Endothelial cell of umbilical vein (primary cell): ENCODE data around the gene TMEM239. TPM values are rescaled to one million over a fixed set of nuclear protein-coding genes. Genes with fewer than 3 reads are reported as not detected.

Source experiments
- BruUV-seq: library from RNA; stranded (reverse); fragments of 400-500 nt; replicated peaks from 2 replicates; lab custom pipeline; 2021; lab: Mats Ljungman, UMichigan
- CTCF ChIA-PET: fragments of 300-600, 350-600 bp; sonication (Branson Sonifier 250); formaldehyde crosslinking; loops from one replicate; lab custom pipeline; 2021; ENCODE audit warnings: antibody characterized with exemption, inconsistent platforms; lab: Charles Lee
- POLR2A ChIA-PET: fragments of 300-600, 350-600 bp; sonication (Branson Sonifier 250); formaldehyde crosslinking; loops from one replicate; lab custom pipeline; 2021; ENCODE audit warnings: antibody characterized with exemption, inconsistent platforms; lab: Charles Lee
- DNase-seq: peaks from one replicate; pipeline ENCODE4 v3.0.0-alpha.2; 2011; ENCODE audit warnings: low read depth, low spot score
- FAIRE-seq: peaks from 2 replicates; lab custom pipeline; 2011; peaks lifted over from hg19 to GRCh38; lab: Jason Lieb, UNC
- H2AFZ ChIP-seq: 2 replicates; pipeline ENCODE4 v1.6.0; 2012; ENCODE audit warnings: low read depth, low read length, control low read depth, inconsistent platforms
- H3K27ac ChIP-seq: 2 replicates; pipeline ENCODE4 v1.5.1; 2011; ENCODE audit warnings: low read depth, mild to moderate bottlenecking, control low read depth, low read length, moderate library complexity; ENCODE audit not compliant: insufficient read depth
- H3K27me3 ChIP-seq, 2 experiments: 2 replicates each; pipeline versions ENCODE4 v1.6.0 to v1.6.1; 2011; ENCODE audit warnings: low read length in 2 of 2, mixed read lengths in 1 of 2; ENCODE audit not compliant: control insufficient read depth in 2 of 2, insufficient read depth in 2 of 2
- H3K36me3 ChIP-seq, 2 experiments: 2 replicates in 1 of 2; 3 replicates in 1 of 2; pipeline ENCODE4 v1.5.1; 2011; ENCODE audit warnings: low read length in 2 of 2, mild to moderate bottlenecking in 1 of 2, moderate library complexity in 1 of 2; ENCODE audit not compliant: control insufficient read depth in 2 of 2, insufficient read depth in 2 of 2; ENCODE audit errors: extremely low read depth in 1 of 2
- H3K4me1 ChIP-seq: 3 replicates; pipeline ENCODE4 v1.5.1; 2011; ENCODE audit warnings: mild to moderate bottlenecking, low read length; ENCODE audit not compliant: control insufficient read depth, insufficient read depth; ENCODE audit errors: extremely low read depth
- H3K4me2 ChIP-seq: 2 replicates; pipeline ENCODE4 v1.6.1; 2011; ENCODE audit warnings: low read length, control low read depth, mixed read lengths; ENCODE audit not compliant: insufficient read depth
- H3K4me3 ChIP-seq, 3 experiments: fragments of 200-600 bp in 1 of 3; sonication (generic), shearing (Covaris generic) in 1 of 3; replicated peaks in 1 of 3; 2 replicates each; pipeline ENCODE4 v1.5.1; 2011 to 2016; ENCODE audit warnings: control low read depth in 3 of 3, low read length in 3 of 3, mild to moderate bottlenecking in 2 of 3, inconsistent platforms in 1 of 3, low read depth in 1 of 3, moderate library complexity in 1 of 3; ENCODE audit not compliant: insufficient read depth in 1 of 3
- H3K79me2 ChIP-seq: 2 replicates; pipeline ENCODE4 v1.6.0; 2012; ENCODE audit warnings: low read length, inconsistent platforms; ENCODE audit not compliant: control insufficient read depth, insufficient read depth
- H3K9ac ChIP-seq: replicated peaks from 2 replicates; pipeline ENCODE3; 2011; ENCODE audit warnings: low read length, control low read depth; ENCODE audit not compliant: insufficient read depth; ENCODE audit errors: extremely low read depth
- H3K9me1 ChIP-seq: replicated peaks from 3 replicates; pipeline ENCODE4 v1.6.0; 2011; ENCODE audit warnings: mild to moderate bottlenecking, low read length; ENCODE audit not compliant: control insufficient read depth, insufficient read depth; ENCODE audit errors: extremely low read depth
- H3K9me3 ChIP-seq: replicated peaks from 2 replicates; pipeline ENCODE4 v1.5.1; 2012; ENCODE audit warnings: low read length, inconsistent platforms; ENCODE audit not compliant: control insufficient read depth, insufficient read depth
- H4K20me1 ChIP-seq: replicated peaks from 2 replicates; pipeline ENCODE3; 2011; ENCODE audit warnings: mild to moderate bottlenecking, low read length; ENCODE audit not compliant: control insufficient read depth, insufficient read depth; ENCODE audit errors: extremely low read depth
- EZH2 ChIP-seq: IDR thresholded peaks from 2 replicates; pipeline ENCODE4 v1.6.1; 2012; ENCODE audit warnings: borderline replicate concordance, low read depth, mild to moderate bottlenecking, moderate library complexity, low read length, inconsistent platforms; ENCODE audit not compliant: severe bottlenecking
- FOS ChIP-seq: IDR thresholded peaks from 2 replicates; pipeline ENCODE4 v1.6.1; 2011; ENCODE audit warnings: mild to moderate bottlenecking, low read length, moderate library complexity, borderline replicate concordance; ENCODE audit not compliant: insufficient read depth
- GATA2 ChIP-seq: IDR thresholded peaks from 2 replicates; pipeline ENCODE4 v1.7.0; 2011; ENCODE audit warnings: low read depth, mild to moderate bottlenecking, moderate library complexity, mixed read lengths, low read length; ENCODE audit not compliant: insufficient read length, insufficient read depth
- JUN ChIP-seq: IDR thresholded peaks from 2 replicates; pipeline ENCODE4 v1.6.1; 2011; ENCODE audit warnings: borderline replicate concordance, low read depth; ENCODE audit not compliant: insufficient read length, insufficient read depth
- MYC ChIP-seq: IDR thresholded peaks from one replicate; pipeline ENCODE4 v1.6.1; 2011; ENCODE audit warnings: mild to moderate bottlenecking, low read depth, low read length
- POLR2A ChIP-seq: IDR thresholded peaks from 2 replicates; pipeline ENCODE4 v1.6.1; 2012; ENCODE audit warnings: low read depth, mild to moderate bottlenecking, control low read depth, low read length
- POLR2AphosphoS5 ChIP-seq: IDR thresholded peaks from 2 replicates; pipeline ENCODE4 v1.6.1; 2012; ENCODE audit warnings: low read depth, mild to moderate bottlenecking, control low read depth, low read length, moderate library complexity; ENCODE audit not compliant: insufficient read depth
- dilution Hi-C: fragments of 300-500 bp; cut with MboI; formaldehyde crosslinking; loops from one replicate; pipeline ENCODE4 v1.15.0; 2019; ENCODE audit warnings: low sequenced_read_pairs; ENCODE audit not compliant: extremely low pct_ligation_motif_present
- intact Hi-C: fragments of 100-400 bp; cut with micrococcal nuclease; formaldehyde crosslinking; loops from one replicate; pipeline ENCODE4 v1.10.0; 2022
- polyA plus RNA-seq, 4 experiments: library from polyadenylated mRNA; depleted of rRNA in 3 of 4; stranded (reverse) in 3 of 4; unstranded in 1 of 4; fragments of >200 nt; gene quantifications; 2 replicates each; pipeline versions ENCODE4 v1.2.1 to v1.2.3, GENCODE V29; 2011 to 2012; ENCODE audit warnings: missing spikeins in 1 of 4
- total RNA-seq: library from RNA; stranded (reverse); gene quantifications from 2 replicates; pipeline ENCODE4 v1.2.3, GENCODE V29; 2021
- TF ChIP-seq, protein P1 (sequence below), 2 donors: IDR thresholded peaks; 1 replicate in 1 of 2; 2 replicates in 1 of 2; pipeline ENCODE4 v1.5.1; 2011; ENCODE audit warnings: low read length in 2 of 2, mild to moderate bottlenecking in 2 of 2, moderate library complexity in 2 of 2, control low read depth in 1 of 2, inconsistent platforms in 1 of 2, low read depth in 1 of 2; ENCODE audit not compliant: insufficient read depth in 1 of 2; ENCODE audit errors: extremely low read depth in 1 of 2
- TF ChIP-seq, protein P2 (sequence below): IDR thresholded peaks from 2 replicates; pipeline ENCODE4 v1.6.1; 2011; ENCODE audit not compliant: insufficient read depth, insufficient read length

Gene TMEM239
- total and polyA plus RNA-seq, 2 donors (not counting 3 experiments of a cell fraction or from before 2014, with no cell fraction given) = not detected

GRCh38 chr20:2840967-2841531 lies 24.9 kb downstream of the TMEM239 start:
- Histone ChIP-seq H4K20me1 (no peaks in the 10 kb centered on the region), H3K79me2 (peaks cover 3% of the 10 kb centered on the region), H3K9ac (peak overlapping the region; percentile 56), H2AFZ (peak overlapping the region; percentile 93), H3K4me3 (peak overlapping the region; percentile 80 to 92 (median 81)), H3K9me3 (no peaks in the 10 kb centered on the region), H3K36me3 (peaks cover 0 to 2% of the 10 kb centered on the region in 2 experiments), H3K4me2 (peak overlapping the region; percentile 94), H3K9me1 (no peaks in the 10 kb centered on the region), H3K27me3 (no peaks in the 10 kb centered on the region), H3K27ac (peak overlapping the region; percentile 16), H3K4me1 (peaks cover 4% of the 10 kb centered on the region)
- CTCF ChIA-PET = interaction anchor here (1.2 to 2.4 kb wide), 3 partner anchors 11 to 88 kb away, joined by 3 to 15 read pairs (median 4); no protein-coding TSS in a partner anchor
- intact Hi-C loops = loop anchor here (2.0 kb wide), 1 partner anchor 32 kb away; the partner anchor contains the start of gene PTPRA
- dilution Hi-C loops = no loop called here
- POLR2A ChIA-PET = no interaction called here
- peak; percentile 62 for FAIRE-seq
- TF ChIP-seq MYC = no peak
- TSS peak; percentile 61 for BruUV-seq
- peak; percentile 59 for DNase-seq

GRCh38 chr20:2845607-2846006 lies 29.4 kb downstream of the TMEM239 start:
- BruUV-seq = no TSS peak
- H3K27ac ChIP-seq = no peak overlapping the region
- H3K4me1 ChIP-seq = peaks cover 4% of the 10 kb centered on the region
- no peaks in the 10 kb centered on the region for H4K20me1 ChIP-seq
- no peak overlapping the region for H3K4me2 ChIP-seq
- no peak for FAIRE-seq
- intact Hi-C loops (no loop called here), dilution Hi-C loops (no loop called here)
- no peaks in the 10 kb centered on the region for H3K9me1 ChIP-seq
- H3K79me2 ChIP-seq = peaks cover 3% of the 10 kb centered on the region
- no peak overlapping the region for H2AFZ ChIP-seq
- CTCF ChIA-PET = interaction anchor here (1.7 kb wide), 1 partner anchor 93 kb away, joined by 4 read pairs; no protein-coding TSS in a partner anchor
- H3K27me3 ChIP-seq = no peaks in the 10 kb centered on the region
- no peak overlapping the region for H3K9ac ChIP-seq
- TF ChIP-seq POLR2A (no peak), JUN (no peak), POLR2AphosphoS5 (no peak), GATA2 (no peak), MYC (no peak), FOS (no peak), EZH2 (no peak)
- TF ChIP-seq, protein P1, sequence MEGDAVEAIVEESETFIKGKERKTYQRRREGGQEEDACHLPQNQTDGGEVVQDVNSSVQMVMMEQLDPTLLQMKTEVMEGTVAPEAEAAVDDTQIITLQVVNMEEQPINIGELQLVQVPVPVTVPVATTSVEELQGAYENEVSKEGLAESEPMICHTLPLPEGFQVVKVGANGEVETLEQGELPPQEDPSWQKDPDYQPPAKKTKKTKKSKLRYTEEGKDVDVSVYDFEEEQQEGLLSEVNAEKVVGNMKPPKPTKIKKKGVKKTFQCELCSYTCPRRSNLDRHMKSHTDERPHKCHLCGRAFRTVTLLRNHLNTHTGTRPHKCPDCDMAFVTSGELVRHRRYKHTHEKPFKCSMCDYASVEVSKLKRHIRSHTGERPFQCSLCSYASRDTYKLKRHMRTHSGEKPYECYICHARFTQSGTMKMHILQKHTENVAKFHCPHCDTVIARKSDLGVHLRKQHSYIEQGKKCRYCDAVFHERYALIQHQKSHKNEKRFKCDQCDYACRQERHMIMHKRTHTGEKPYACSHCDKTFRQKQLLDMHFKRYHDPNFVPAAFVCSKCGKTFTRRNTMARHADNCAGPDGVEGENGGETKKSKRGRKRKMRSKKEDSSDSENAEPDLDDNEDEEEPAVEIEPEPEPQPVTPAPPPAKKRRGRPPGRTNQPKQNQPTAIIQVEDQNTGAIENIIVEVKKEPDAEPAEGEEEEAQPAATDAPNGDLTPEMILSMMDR (IDR thresholded peaks at IDR 0.05; ENCODE audit: extremely low read depth in 1 of 2, insufficient read depth in 1 of 2, low read depth in 1 of 2, low read length in 2 of 2) = no peak
- TF ChIP-seq, protein P2, sequence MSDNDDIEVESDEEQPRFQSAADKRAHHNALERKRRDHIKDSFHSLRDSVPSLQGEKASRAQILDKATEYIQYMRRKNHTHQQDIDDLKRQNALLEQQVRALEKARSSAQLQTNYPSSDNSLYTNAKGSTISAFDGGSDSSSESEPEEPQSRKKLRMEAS = no peak
- H3K9me3 ChIP-seq = no peaks in the 10 kb centered on the region
- no peak overlapping the region for H3K4me3 ChIP-seq
- POLR2A ChIA-PET = no interaction called here
- H3K36me3 ChIP-seq = no peaks in the 10 kb centered on the region
- DNase-seq = no peak
